Heart left ventricle (tissue), 16 donors: ENCODE results near the gene CHMP5. TPM values are rescaled to one million over a fixed set of nuclear protein-coding genes. Genes with fewer than 3 reads are reported as not detected.
A peak's percentile ranks its signal among the peaks of the same experiment; 100 is the strongest.
"Not testable (repeated sequence)": the region's sequence is repeated elsewhere in the genome, so short reads cannot be mapped to it uniquely, and the experiment has no call there.

Source experiments
- ATAC-seq, 4 donors: fragments of 200-7000 bp; cut with Tn5 transposase; one replicate each; pipeline ENCODE4 v1.9.1; 2020 to 2022; ENCODE audit warnings: moderate library complexity in 4 of 4, mild to moderate bottlenecking in 3 of 4, moderate number of reproducible peaks in 1 of 4
- DNase-seq, 5 donors: peaks; one replicate each; pipeline ENCODE4 v3.0.0-alpha.2; 2020
- H3K27ac ChIP-seq, 12 donors: fragments of 200-600 bp; sonication (generic) in 4 of 12; one replicate each; pipeline versions ENCODE4 v1.5.0 to v1.8.0; 2016 to 2022; ENCODE audit warnings: mild to moderate bottlenecking in 2 of 12
- H3K27me3 ChIP-seq, 9 donors: fragments of 200-600 bp; sonication (generic) in 2 of 9; one replicate each; pipeline versions ENCODE4 v1.5.1 to v1.8.0; 2016 to 2022; ENCODE audit warnings: mild to moderate bottlenecking in 3 of 9
- H3K36me3 ChIP-seq, 9 donors: fragments of 200-600 bp; sonication (generic) in 2 of 9; one replicate each; pipeline versions ENCODE4 v1.5.0 to v1.8.0; 2018 to 2022; ENCODE audit warnings: mild to moderate bottlenecking in 2 of 9
- H3K4me1 ChIP-seq, 12 donors: fragments of 200-600 bp; sonication (generic) in 4 of 12; one replicate each; pipeline versions ENCODE4 v1.5.0 to v1.8.0; 2016 to 2022; ENCODE audit warnings: mild to moderate bottlenecking in 3 of 12
- H3K4me3 ChIP-seq, 12 donors: fragments of 200-600 bp; sonication (generic) in 4 of 12; one replicate each; pipeline versions ENCODE4 v1.5.0 to v1.8.0; 2017 to 2022; ENCODE audit warnings: mild to moderate bottlenecking in 9 of 12, moderate library complexity in 4 of 12
- H3K9me3 ChIP-seq, 12 donors: fragments of 200-600 bp; sonication (generic) in 4 of 12; one replicate each; pipeline versions ENCODE4 v1.5.0 to v1.8.0; 2016 to 2022; ENCODE audit warnings: mild to moderate bottlenecking in 1 of 12
- POLR2A ChIP-seq, 2 donors: fragments of 450-650 bp; IDR thresholded peaks; one replicate each; pipeline ENCODE4 v1.6.1; 2017; ENCODE audit warnings: antibody characterized with exemption in 2 of 2, mild to moderate bottlenecking in 2 of 2, moderate library complexity in 2 of 2
- WGBS, 4 donors: extraction: QIAGEN DNeasy Blood & Tissue Kit in 2 of 4; methylation state at CpG; one replicate each; pipeline versions ENCODE4 v1.1.5 to v1.1.7; 2013 to 2018; 5-methylcytosine and 5-hydroxymethylcytosine counted together
- intact Hi-C, 10 donors: fragments of 100-400 bp; cut with DNase I; formaldehyde crosslinking; loops; one replicate each; pipeline versions ENCODE4 v1.11.1 to v1.14.2; 2022
- polyA plus RNA-seq, 2 donors: library from polyadenylated mRNA; stranded (reverse); fragments of 200-250 nt; gene quantifications; one replicate each; pipeline ENCODE4 v1.2.3, GENCODE V29; 2013
- total RNA-seq, 9 donors: library from RNA; depleted of rRNA in 2 of 9; stranded (reverse); fragments of >200 nt in 2 of 9; fragmentation: NEBNext Ultra II Directional in 3 of 9; extraction: Animal tissue kit (Norgen Biotek cat#: 25700) in 3 of 9; gene quantifications; one replicate each; pipeline versions ENCODE4 v1.1.0 to v1.2.4, GENCODE V29; 2016 to 2023
- TF ChIP-seq, protein P1 (sequence below), 12 donors: fragments of 200-600 bp; sonication (generic) in 4 of 12; IDR thresholded peaks; one replicate each; pipeline versions ENCODE4 v1.5.0 to v1.8.0; 2018 to 2022; ENCODE audit warnings: antibody characterized with exemption in 12 of 12, mild to moderate bottlenecking in 5 of 12
- donor health status: ischemic (EF 13 %, LVEDD 7.1; RV severe dilation, severe dysfunction).
- donor health status: healthy with polysubstance abuse.
- donor health status: DM: no; HTN: yes; CAD: no.
- donor health status: DM: no; HTN: no; CAD: no.
- donor health status: ischemic (EF 25% LVEDD 6.9; RV normal size, moderate dysfunction).
- donor health status: ischemic (EF 25% LVEDD 5.7; RV mildly dilated, moderate dysfunction).
- donor health status: healthy.
- donor health status: DM: yes; HTN: yes; CAD: no.
- donor health status: ischemic (EF 35%, LVEDD 5.7; RV mildly dilated, moderate dysfunction).
- donor health status: nonischemic (EF 11% LVEDD 7.7; RV severe dilation, severe dysfunction).
- donor health status: DM: yes; HTN: yes; CAD: no.
- donor health status: PGD.
- donor health status: ischemic (EF 29% LVEDD 5.4; RV normal size, mild dysfunction).
- donor health status: nonischemic (EF 23%, LVEDD 6.1; RV moderate dilation, normal function).

Gene CHMP5
- total and polyA plus RNA-seq, 11 donors = 24.7 to 76.5 (median 53.0) TPM

GRCh38 chr9:33309903-33310302 lies 45.1 kb downstream of the CHMP5 start:
- Histone ChIP-seq H3K9me3 (no peaks in the 10 kb centered on the region), H3K4me3 (no peak overlapping the region), H3K27me3 (no peaks in the 10 kb centered on the region), H3K36me3 (peaks cover 0 to 100% (median 100%) of the 10 kb centered on the region in 9 donors), H3K27ac (peak overlapping the region in 1 of 12 donors; percentile 45), H3K4me1 (peaks cover 0 to 8% (median 0%) of the 10 kb centered on the region in 12 donors)
- TF ChIP-seq POLR2A (IDR thresholded peaks at IDR 0.05) = no peak
- TF ChIP-seq, protein P1, sequence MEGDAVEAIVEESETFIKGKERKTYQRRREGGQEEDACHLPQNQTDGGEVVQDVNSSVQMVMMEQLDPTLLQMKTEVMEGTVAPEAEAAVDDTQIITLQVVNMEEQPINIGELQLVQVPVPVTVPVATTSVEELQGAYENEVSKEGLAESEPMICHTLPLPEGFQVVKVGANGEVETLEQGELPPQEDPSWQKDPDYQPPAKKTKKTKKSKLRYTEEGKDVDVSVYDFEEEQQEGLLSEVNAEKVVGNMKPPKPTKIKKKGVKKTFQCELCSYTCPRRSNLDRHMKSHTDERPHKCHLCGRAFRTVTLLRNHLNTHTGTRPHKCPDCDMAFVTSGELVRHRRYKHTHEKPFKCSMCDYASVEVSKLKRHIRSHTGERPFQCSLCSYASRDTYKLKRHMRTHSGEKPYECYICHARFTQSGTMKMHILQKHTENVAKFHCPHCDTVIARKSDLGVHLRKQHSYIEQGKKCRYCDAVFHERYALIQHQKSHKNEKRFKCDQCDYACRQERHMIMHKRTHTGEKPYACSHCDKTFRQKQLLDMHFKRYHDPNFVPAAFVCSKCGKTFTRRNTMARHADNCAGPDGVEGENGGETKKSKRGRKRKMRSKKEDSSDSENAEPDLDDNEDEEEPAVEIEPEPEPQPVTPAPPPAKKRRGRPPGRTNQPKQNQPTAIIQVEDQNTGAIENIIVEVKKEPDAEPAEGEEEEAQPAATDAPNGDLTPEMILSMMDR (IDR thresholded peaks at IDR 0.05) = no peak
- no peak for DNase-seq
- intact Hi-C loops = loop anchor here in 1 of 10 donors (5.0 kb wide), 1 partner anchor 37 kb away; no protein-coding TSS in a partner anchor
- 91 to 100% (median 93%) methylated on average over 1 of the region's 1 CpG for WGBS, 4 donors
- no peak for ATAC-seq

DNA sequence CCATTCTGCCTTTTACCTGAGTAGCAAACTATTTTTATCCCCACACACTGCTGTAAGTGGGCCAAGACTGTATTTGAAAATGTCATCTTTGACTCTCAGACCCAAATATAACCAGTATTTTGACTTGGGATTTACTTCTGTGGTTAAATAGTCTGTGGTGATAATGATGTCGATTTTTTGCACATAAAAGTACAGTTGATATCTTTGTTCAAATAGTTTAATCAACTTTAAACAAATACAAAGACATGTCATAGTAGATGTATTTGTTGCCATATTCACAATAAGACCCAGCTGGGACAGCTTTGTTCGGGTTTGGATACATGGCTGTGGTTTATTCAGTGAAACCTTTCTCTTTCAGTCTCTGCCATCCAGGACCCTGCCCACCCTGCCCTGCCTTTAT lies 45.9 kb downstream of the CHMP5 start:
- no peaks in the 10 kb centered on the region for H3K9me3 ChIP-seq
- WGBS, 4 donors = 84 to 94% (median 89%) methylated on average over 2 of the region's 2 CpGs
- peaks cover 0 to 8% (median 0%) of the 10 kb centered on the region in 12 donors for H3K4me1 ChIP-seq
- H3K27ac ChIP-seq = peak overlapping the region in 1 of 12 donors; percentile 45
- DNase-seq (no peak), ATAC-seq (no peak)
- TF ChIP-seq POLR2A (IDR thresholded peaks at IDR 0.05) = no peak
- TF ChIP-seq, protein P1 (IDR thresholded peaks at IDR 0.05) = no peak
- peaks cover 0 to 100% (median 100%) of the 10 kb centered on the region in 9 donors for H3K36me3 ChIP-seq
- intact Hi-C loops = loop anchor here in 1 of 10 donors (5.0 kb wide), 1 partner anchor 37 kb away; no protein-coding TSS in a partner anchor
- no peaks in the 10 kb centered on the region for H3K27me3 ChIP-seq
- H3K4me3 ChIP-seq = no peak overlapping the region

DNA sequence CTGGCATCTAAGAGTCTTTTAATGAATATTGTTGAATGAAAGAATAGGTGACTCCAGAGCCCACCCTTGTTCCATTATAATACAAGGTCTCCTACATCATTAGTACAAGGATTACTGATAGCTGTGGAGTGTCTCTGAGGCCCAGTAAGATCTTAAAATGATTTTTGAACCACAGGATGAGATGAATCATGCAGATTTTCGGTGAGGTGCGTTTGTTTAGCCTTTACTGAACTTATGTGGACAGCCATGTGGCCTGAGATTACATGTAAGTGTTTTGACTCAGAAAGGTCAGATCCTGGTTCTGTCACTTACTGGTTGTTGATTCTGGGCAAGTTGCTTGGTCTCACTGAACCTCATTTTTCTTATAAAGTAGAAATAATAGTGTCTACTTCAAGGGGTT lies 47.1 kb downstream of the CHMP5 start:
- no peaks in the 10 kb centered on the region for H3K9me3 ChIP-seq
- H3K27me3 ChIP-seq = no peaks in the 10 kb centered on the region
- no peak for TF ChIP-seq POLR2A (IDR thresholded peaks at IDR 0.05)
- TF ChIP-seq, protein P1 (IDR thresholded peaks at IDR 0.05) = no peak
- peaks cover 0 to 100% (median 99%) of the 10 kb centered on the region in 9 donors for H3K36me3 ChIP-seq
- H3K4me1 ChIP-seq = peaks cover 0 to 8% (median 0%) of the 10 kb centered on the region in 12 donors
- DNase-seq = no peak
- WGBS, 4 donors = 86 to 91% (median 87%) methylated on average over 2 of the region's 2 CpGs
- ATAC-seq = no peak
- H3K4me3 ChIP-seq = no peak overlapping the region
- H3K27ac ChIP-seq = no peak overlapping the region
- intact Hi-C loops = loop anchor here in 1 of 10 donors (5.0 kb wide), 1 partner anchor 35 kb away; no protein-coding TSS in a partner anchor

- H3K9me3 ChIP-seq = no peaks in the 10 kb centered on the region
- peaks cover 0 to 20% (median 4%) of the 10 kb centered on the region in 12 donors for H3K4me1 ChIP-seq
- TF ChIP-seq, protein P1 (IDR thresholded peaks at IDR 0.05) = no peak
- TF ChIP-seq POLR2A (IDR thresholded peaks at IDR 0.05) = no peak
- H3K27ac ChIP-seq = no peak overlapping the region
- H3K27me3 ChIP-seq = no peaks in the 10 kb centered on the region
- intact Hi-C loops = no loop called here
- no peak for ATAC-seq
- H3K36me3 ChIP-seq = peaks cover 0 to 100% (median 98%) of the 10 kb centered on the region in 9 donors
- H3K4me3 ChIP-seq = no peak overlapping the region
- 86 to 92% (median 88%) methylated on average over 5 of the region's 5 CpGs for WGBS, 4 donors
- DNase-seq = no peak
Observed at GRCh38 chr9:33315371-33315770, 50.5 kb downstream of the CHMP5 start.

DNA sequence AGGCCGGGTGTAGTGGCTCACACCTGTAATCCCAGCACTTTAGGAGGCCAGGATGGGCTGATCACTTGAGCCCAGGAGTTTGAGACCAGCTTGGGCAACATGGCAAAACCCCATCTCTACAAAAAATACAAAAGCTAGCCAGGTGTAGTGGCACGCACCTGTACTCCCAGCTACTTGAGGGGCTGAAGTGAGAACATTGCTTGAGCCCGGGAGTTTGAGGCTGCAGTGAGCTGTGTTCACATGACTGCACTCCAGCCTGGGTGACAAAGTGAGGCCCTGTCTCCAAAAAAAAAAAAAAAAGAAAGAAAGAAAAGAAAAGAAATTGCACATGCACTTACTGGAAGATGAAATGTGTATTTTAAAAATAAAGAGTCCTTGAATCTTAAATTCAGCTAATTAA lies 52.3 kb downstream of the CHMP5 start:
- H3K27me3 ChIP-seq, intact Hi-C loops, H3K27ac ChIP-seq, DNase-seq, H3K9me3 ChIP-seq, H3K4me3 ChIP-seq: not testable (repeated sequence)
- peak in 1 of 4 donors; percentile 26 for ATAC-seq
- Histone ChIP-seq H3K36me3 (peaks cover 0 to 100% (median 98%) of the 10 kb centered on the region in 9 donors), H3K4me1 (peaks cover 0 to 23% (median 6%) of the 10 kb centered on the region in 12 donors)
- WGBS, 4 donors = 82 to 87% (median 84%) methylated on average over 3 of the region's 3 CpGs
